GM19099 (cell line): Measurements from ENCODE around the gene ARSA.

ENCODE experiments used
- POLR2A ChIP-seq: IDR thresholded peaks from 3 replicates; pipeline ENCODE4 v1.6.1; 2011; ENCODE audit warnings: low read depth; ENCODE audit not compliant: insufficient read length; ENCODE audit errors: extremely low read depth

Gene ARSA

GRCh38 chr22:50581031-50581949 lies 46.7 kb downstream of the ARSA start:
- TF ChIP-seq POLR2A = no peak

GRCh38 chr22:50579752-50580151 lies 48.2 kb downstream of the ARSA start:
- no peak for TF ChIP-seq POLR2A

GRCh38 chr22:50578776-50579310 lies 49.1 kb downstream of the ARSA start:
- TF ChIP-seq POLR2A = no peak

GRCh38 chr22:50577987-50578775 lies 49.8 kb downstream of the ARSA start, which contains the start of gene CPT1B:
TSS of gene CPT1B (minus strand) at chr22:50578427. CDS start at chr22:50577915, 512 bp downstream.
- no peak for TF ChIP-seq POLR2A

- no peak for TF ChIP-seq POLR2A
Measured at GRCh38 chr22:50577697-50577986, 50.3 kb downstream of the ARSA start.

- no peak for TF ChIP-seq POLR2A
Measured at GRCh38 chr22:50576806-50577696, 50.9 kb downstream of the ARSA start.

- no peak for TF ChIP-seq POLR2A
Measured at GRCh38 chr22:50576070-50576469, 51.9 kb downstream of the ARSA start.

- TF ChIP-seq POLR2A = no peak
Measured at GRCh38 chr22:50575426-50575941, 52.5 kb downstream of the ARSA start.
